Loucy (cell line): ENCODE data around the gene BLOC1S2.

Experiments used
- H2AFZ ChIP-seq: fragments of 200-600 bp; sonication (generic); 2 replicates; pipeline ENCODE4 v1.6.0; 2016; ENCODE audit warnings: antibody characterized with exemption, mild to moderate bottlenecking, low read length, moderate library complexity
- H3F3A ChIP-seq: fragments of 200-600 bp; 2 replicates; pipeline ENCODE4 v1.6.0; 2016; ENCODE audit warnings: antibody characterized with exemption, low read depth, mild to moderate bottlenecking
- H3K27me3 ChIP-seq: fragments of 200-600 bp; sonication (generic); 2 replicates; pipeline ENCODE4 v1.6.1; 2014; ENCODE audit warnings: low read length, mild to moderate bottlenecking; ENCODE audit not compliant: insufficient read depth, poor library complexity, severe bottlenecking
- H3K36me3 ChIP-seq: fragments of 200-600 bp; sonication (generic); 2 replicates; pipeline ENCODE4 v1.6.1; 2016; ENCODE audit warnings: low read length; ENCODE audit not compliant: insufficient read depth
- H3K4me1 ChIP-seq: fragments of 200-600 bp; sonication (generic); 2 replicates; pipeline ENCODE4 v1.5.1; 2014; ENCODE audit warnings: low read length, mild to moderate bottlenecking; ENCODE audit not compliant: insufficient read depth, poor library complexity, severe bottlenecking
- H3K4me2 ChIP-seq: fragments of 200-600 bp; sonication (generic); 2 replicates; pipeline ENCODE4 v1.6.0; 2014; ENCODE audit warnings: antibody characterized with exemption, low read length, low read depth, mild to moderate bottlenecking; ENCODE audit not compliant: poor library complexity, severe bottlenecking
- H3K4me3 ChIP-seq: fragments of 200-600 bp; sonication (generic); 2 replicates; pipeline ENCODE4 v1.5.1; 2014; ENCODE audit warnings: low read length, mild to moderate bottlenecking, mixed read lengths; ENCODE audit not compliant: poor library complexity, severe bottlenecking
- H3K79me2 ChIP-seq: fragments of 200-600 bp; sonication (generic); 2 replicates; pipeline ENCODE4 v1.6.1; 2014; ENCODE audit warnings: low read length; ENCODE audit not compliant: insufficient read depth
- H3K9ac ChIP-seq: fragments of 200-600 bp; sonication (generic); 2 replicates; pipeline ENCODE4 v1.6.0; 2014; ENCODE audit warnings: mild to moderate bottlenecking, low read depth, low read length, moderate library complexity; ENCODE audit not compliant: poor library complexity, severe bottlenecking
- H3K9me2 ChIP-seq: fragments of 200-600 bp; sonication (generic); replicated peaks from 2 replicates; pipeline ENCODE4 v1.6.1; 2016; ENCODE audit warnings: low read depth, low read length, mixed read lengths
- H3K9me3 ChIP-seq: fragments of 200-600 bp; sonication (generic); 2 replicates; pipeline ENCODE4 v1.6.1; 2014; ENCODE audit warnings: mild to moderate bottlenecking, antibody characterized with exemption, low read length, low read depth; ENCODE audit not compliant: insufficient read depth
- H4K20me1 ChIP-seq: fragments of 200-600 bp; sonication (generic); 2 replicates; pipeline ENCODE4 v1.6.0; 2014; ENCODE audit warnings: antibody characterized with exemption, low read length, mild to moderate bottlenecking; ENCODE audit not compliant: insufficient read depth, poor library complexity, severe bottlenecking
- CTCF ChIP-seq: fragments of 200-600 bp; sonication (generic); conservative IDR thresholded peaks from 2 replicates; pipeline ENCODE4 v1.5.1; 2014; ENCODE audit warnings: mild to moderate bottlenecking, antibody characterized with exemption, low read length
- EZH2phosphoT487 ChIP-seq: fragments of 200-600 bp; IDR thresholded peaks from 2 replicates; pipeline ENCODE4 v1.6.1; 2018; ENCODE audit warnings: antibody characterized with exemption, mild to moderate bottlenecking, moderate library complexity, borderline replicate concordance

BLOC1S2 gene

GRCh38 chr10:100267239-100268104 is 19.0 kb downstream of the BLOC1S2 start, which contains the start of gene CWF19L1:
Gene CWF19L1 (minus strand): TSS chr10:100267638. CDS start chr10:100267593, 45 bp downstream.
- Histone ChIP-seq H3K36me3 (no peaks in the 10 kb centered on the region), H3K4me2 (peak within 1 kb of the TSS; percentile 50), H3K9me2 (no peaks in the 10 kb centered on the region), H3K4me3 (peak within 1 kb of the TSS; percentile 89), H3K9ac (peak within 1 kb of the TSS; percentile 86), H3K9me3 (no peaks in the 10 kb centered on the region), H2AFZ (peak within 1 kb of the TSS; percentile 97), H3K4me1 (peaks cover 11% of the 10 kb centered on the region), H3F3A (no peaks in the 10 kb centered on the region), H3K27me3 (no peaks in the 10 kb centered on the region), H3K79me2 (peaks cover 40% of the 10 kb centered on the region), H4K20me1 (no peaks in the 10 kb centered on the region)
- TF ChIP-seq CTCF (no peak), EZH2phosphoT487 (no peak)

- Histone ChIP-seq H3K4me1 (peaks cover 11% of the 10 kb centered on the region), H3K9me3 (no peaks in the 10 kb centered on the region), H2AFZ (no peak overlapping the region), H3K27me3 (no peaks in the 10 kb centered on the region), H4K20me1 (no peaks in the 10 kb centered on the region), H3K36me3 (no peaks in the 10 kb centered on the region), H3F3A (no peaks in the 10 kb centered on the region), H3K9me2 (no peaks in the 10 kb centered on the region), H3K79me2 (peaks cover 40% of the 10 kb centered on the region), H3K4me3 (peak overlapping the region; percentile 89), H3K4me2 (peak overlapping the region; percentile 50), H3K9ac (no peak overlapping the region)
- TF ChIP-seq EZH2phosphoT487, result no peak
Observed at GRCh38 chr10:100265821-100266485, 20.5 kb downstream of the BLOC1S2 start.

- TF ChIP-seq CTCF (no peak), EZH2phosphoT487 (no peak)
- no peaks in the 10 kb centered on the region for H3K27me3 ChIP-seq
- H3K4me2 ChIP-seq, result no peak overlapping the region
- H3K9me3 ChIP-seq, result no peaks in the 10 kb centered on the region
- H3K4me1 ChIP-seq, result no peaks in the 10 kb centered on the region
- no peaks in the 10 kb centered on the region for H3F3A ChIP-seq
- no peaks in the 10 kb centered on the region for H4K20me1 ChIP-seq
- no peak overlapping the region for H3K4me3 ChIP-seq
- peaks cover 54% of the 10 kb centered on the region; the same call in 1 of the 2 replicates for H3K36me3 ChIP-seq
- no peak overlapping the region for H2AFZ ChIP-seq
- no peak overlapping the region for H3K9ac ChIP-seq
- no peaks in the 10 kb centered on the region for H3K79me2 ChIP-seq
- H3K9me2 ChIP-seq, result no peaks in the 10 kb centered on the region
Observed at GRCh38 chr10:100254191-100254590, 32.3 kb downstream of the BLOC1S2 start.
